Lung (tissue), 12 donors: ENCODE data around the gene ZNFX1. TPM values are rescaled to one million over a fixed set of nuclear protein-coding genes. Genes with fewer than 3 reads are reported as not detected.

ENCODE experiments used
- ATAC-seq: fragments of 200-7000 bp; cut with Tn5 transposase; one replicate; pipeline ENCODE4 v1.9.1; 2020; ENCODE audit warnings: moderate number of reproducible peaks; ENCODE audit not compliant: insufficient read depth, low FRiP score
- DNase-seq, 3 donors: peaks; one replicate each; pipeline ENCODE4 v3.0.0-alpha.2; 2013 to 2017
- H3K27ac ChIP-seq, 2 donors: one replicate each; pipeline ENCODE4 v1.5.1; 2013; ENCODE audit warnings: mild to moderate bottlenecking in 2 of 2, moderate library complexity in 2 of 2, control low read depth in 1 of 2, inconsistent platforms in 1 of 2, low read depth in 1 of 2, low read length in 1 of 2
- H3K27me3 ChIP-seq, 3 donors: one replicate each; pipeline ENCODE4 v1.5.1; 2013; ENCODE audit warnings: low read length in 2 of 3; ENCODE audit not compliant: control insufficient read depth in 3 of 3, insufficient read depth in 3 of 3
- H3K36me3 ChIP-seq, 4 donors: one replicate each; pipeline ENCODE4 v1.5.1; 2013; ENCODE audit warnings: low read length in 4 of 4, mild to moderate bottlenecking in 1 of 4, moderate library complexity in 1 of 4; ENCODE audit not compliant: control insufficient read depth in 4 of 4, insufficient read depth in 4 of 4
- H3K4me1 ChIP-seq, 5 donors: one replicate each; pipeline ENCODE4 v1.5.1; 2013; ENCODE audit warnings: low read length in 5 of 5, mild to moderate bottlenecking in 2 of 5, moderate library complexity in 1 of 5; ENCODE audit not compliant: control insufficient read depth in 5 of 5, insufficient read depth in 5 of 5
- H3K4me3 ChIP-seq: one replicate; pipeline ENCODE4 v1.5.1; 2013; ENCODE audit warnings: mild to moderate bottlenecking, control low read depth, moderate library complexity
- H3K9ac ChIP-seq, 2 donors: one replicate each; pipeline ENCODE4 v1.5.1; 2013; ENCODE audit warnings: low read length in 2 of 2, control low read depth in 1 of 2; ENCODE audit not compliant: insufficient read depth in 1 of 2
- H3K9me3 ChIP-seq, 4 donors: one replicate each; pipeline ENCODE4 v1.5.1; 2013; ENCODE audit warnings: low read length in 3 of 4, mild to moderate bottlenecking in 1 of 4, moderate library complexity in 1 of 4; ENCODE audit not compliant: control insufficient read depth in 4 of 4, insufficient read depth in 3 of 4
- CTCF ChIP-seq: IDR thresholded peaks from 2 replicates; pipeline ENCODE4 v1.5.1; 2012; ENCODE audit warnings: mild to moderate bottlenecking; ENCODE audit errors: control extremely low read depth, extremely low read depth
- WGBS, 2 donors: extraction: QIAGEN DNeasy Blood & Tissue Kit; methylation state at CpG; one replicate each; pipeline ENCODE4 v1.1.7; 2013; 5-methylcytosine and 5-hydroxymethylcytosine counted together
- polyA plus RNA-seq, 2 donors: library from polyadenylated mRNA; stranded (reverse); fragments of 200-250 nt; gene quantifications; one replicate each; pipeline ENCODE4 v1.2.1, GENCODE V29; 2013
- total RNA-seq, 2 donors: library from RNA; depleted of rRNA in 1 of 2; stranded (reverse); fragments of >200 nt in 1 of 2; gene quantifications; one replicate each; pipeline ENCODE4 v1.2.1, GENCODE V29; 2014 to 2021
- donor health status: control.
- donor health status: control.
- donor health status: Bipolar disorder and iron deficiency.
- donor health status: healthy.
- donor health status: DM: yes; HTN: yes; CAD: no.

ZNFX1 gene
- total and polyA plus RNA-seq, 4 donors: 9.5 to 33.9 (median 24.1) TPM

DNA sequence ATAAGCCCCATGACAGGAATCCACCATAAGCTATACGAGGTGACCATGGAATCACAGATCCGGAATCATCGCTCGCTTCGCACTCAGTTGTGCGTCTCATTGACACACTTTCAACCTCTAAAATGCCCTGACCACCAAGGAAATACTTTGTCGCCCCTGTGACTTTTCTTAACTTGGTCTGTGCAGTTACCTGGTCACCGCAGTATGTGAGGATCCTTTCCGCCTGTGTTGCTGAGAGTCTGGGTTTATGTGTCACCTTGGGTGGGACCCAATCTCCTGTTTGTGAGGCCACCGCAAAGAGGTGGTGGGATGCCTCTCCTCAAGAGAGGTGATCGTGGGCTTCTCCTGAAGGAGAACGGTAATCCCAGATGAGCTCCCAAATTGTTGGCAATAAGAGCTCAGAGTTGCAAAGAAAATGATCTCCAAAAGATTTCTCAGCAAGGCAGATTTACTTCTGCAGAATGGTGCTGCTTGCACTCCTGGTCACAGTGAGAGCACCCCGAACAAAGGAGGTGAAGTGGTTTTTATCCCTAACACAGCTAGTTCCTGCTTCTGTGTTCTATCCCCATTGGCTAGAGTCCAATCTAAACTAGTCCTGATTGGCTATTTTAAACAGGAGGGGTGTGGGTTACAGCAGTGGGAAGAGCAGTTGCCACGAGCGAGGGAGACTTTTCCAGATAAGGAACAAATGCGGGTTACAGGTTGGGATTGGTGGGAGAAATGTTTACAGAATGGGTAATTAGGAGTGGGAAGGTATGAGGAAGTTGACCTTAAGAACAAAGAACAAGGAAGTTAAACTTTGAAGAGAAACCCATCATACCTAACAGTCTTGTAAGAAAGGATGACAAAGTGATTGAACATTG is 9.1 kb upstream of the ZNFX1 start:
- no peak overlapping the region for H3K4me3 ChIP-seq
- H3K9me3 ChIP-seq: peaks cover 0 to 26% (median 23%) of the 10 kb centered on the region in 4 donors
- H3K27ac ChIP-seq: peak overlapping the region in 1 of 2 donors; percentile 1
- DNase-seq (peak in 1 of 3 donors; percentile 20), ATAC-seq (no peak)
- H3K36me3 ChIP-seq: peaks cover 66 to 90% (median 84%) of the 10 kb centered on the region in 4 donors
- no peak overlapping the region for H3K9ac ChIP-seq
- H3K27me3 ChIP-seq: no peaks in the 10 kb centered on the region
- WGBS, 2 donors: 91 to 92% methylated on average over 16 of the region's 16 CpGs
- peaks cover 0 to 17% (median 0%) of the 10 kb centered on the region in 5 donors for H3K4me1 ChIP-seq
- TF ChIP-seq CTCF: no peak

DNA sequence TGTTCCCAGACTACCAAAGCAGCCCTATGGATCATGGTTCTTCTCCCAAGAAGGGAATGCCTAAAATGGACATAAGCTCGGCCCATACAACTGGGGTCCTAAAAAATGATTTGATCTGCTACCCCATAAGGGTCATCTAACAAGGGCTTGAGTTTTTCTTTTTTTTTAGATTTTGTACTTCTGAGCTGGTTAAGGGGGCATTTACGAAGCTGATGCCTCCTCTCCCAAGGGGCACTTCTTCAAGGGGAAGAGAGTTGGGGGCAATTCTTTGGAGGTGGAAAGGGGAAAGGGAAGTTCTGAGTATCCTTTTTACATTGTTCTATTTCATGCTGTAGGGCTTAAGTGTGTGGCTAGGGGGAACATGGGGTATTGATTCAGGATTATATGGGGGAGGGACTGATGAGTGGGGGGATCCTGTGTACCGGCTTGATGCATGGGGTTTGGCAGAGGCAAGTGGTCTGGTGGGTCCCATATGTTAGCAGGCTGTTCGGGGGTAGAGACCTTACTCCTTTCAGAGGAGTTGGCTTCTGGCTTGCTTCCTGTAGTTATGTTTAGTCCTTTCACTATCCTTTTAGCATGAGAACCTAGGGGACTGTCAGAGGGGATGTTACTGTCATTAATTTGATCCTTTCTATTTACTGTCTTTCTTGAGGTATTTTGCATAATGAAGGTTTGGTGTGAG is 8.1 kb upstream of the ZNFX1 start:
- Histone ChIP-seq H3K27me3 (no peaks in the 10 kb centered on the region), H3K9ac (no peak overlapping the region), H3K27ac (no peak overlapping the region), H3K36me3 (peaks cover 70 to 91% (median 87%) of the 10 kb centered on the region in 4 donors), H3K4me3 (no peak overlapping the region), H3K4me1 (peaks cover 0 to 19% (median 0%) of the 10 kb centered on the region in 5 donors), H3K9me3 (peaks cover 0 to 35% (median 27%) of the 10 kb centered on the region in 4 donors)
- ATAC-seq (no peak), DNase-seq (no peak)
- WGBS, 2 donors: 95 to 98% methylated on average over 4 of the region's 4 CpGs
- no peak for TF ChIP-seq CTCF

DNA sequence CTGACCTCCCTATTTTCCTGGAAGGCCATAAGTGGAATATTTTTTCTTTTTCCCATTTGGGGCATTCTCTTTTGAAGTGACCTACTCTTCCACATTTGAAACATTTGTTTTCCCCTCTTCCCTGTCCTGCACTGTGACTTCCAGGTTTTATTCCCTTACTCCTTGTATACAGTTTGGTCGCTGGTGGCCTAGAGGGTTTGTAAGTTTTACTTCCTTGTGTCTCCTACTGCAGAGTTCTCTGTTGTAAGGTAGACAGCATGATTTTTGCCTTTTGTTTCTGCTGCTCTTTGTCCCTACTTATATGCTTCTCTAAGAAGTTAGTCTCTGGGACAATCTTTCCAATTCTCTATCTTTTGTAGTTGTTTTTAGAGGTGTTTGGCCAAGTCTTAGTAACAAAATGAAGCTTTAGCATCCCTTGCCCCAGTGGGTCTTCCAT is 7.4 kb upstream of the ZNFX1 start:
- no peak for TF ChIP-seq CTCF
- H3K36me3 ChIP-seq: peaks cover 69 to 91% (median 87%) of the 10 kb centered on the region in 4 donors

More for the DNA sequence above, 7.4 kb upstream of the ZNFX1 start:
- H3K4me3 ChIP-seq: no peak overlapping the region
- no peak overlapping the region for H3K9ac ChIP-seq
- no peaks in the 10 kb centered on the region for H3K27me3 ChIP-seq
- no peak overlapping the region for H3K27ac ChIP-seq
- H3K4me1 ChIP-seq: peaks cover 0 to 26% (median 4%) of the 10 kb centered on the region in 5 donors
- DNase-seq (no peak), ATAC-seq (no peak)
- 92% methylated on average over 1 of the region's 1 CpG for WGBS, 2 donors
- peaks cover 0 to 40% (median 31%) of the 10 kb centered on the region in 4 donors for H3K9me3 ChIP-seq
